ENCODE measurements around the gene CLIP3.
A peak's percentile ranks its signal among the peaks of the same experiment; 100 is the strongest.
"Not testable (repeated sequence)": the region's sequence is repeated elsewhere in the genome, so short reads cannot be mapped to it uniquely, and the experiment has no call there.

The CLIP3 gene

DNA sequence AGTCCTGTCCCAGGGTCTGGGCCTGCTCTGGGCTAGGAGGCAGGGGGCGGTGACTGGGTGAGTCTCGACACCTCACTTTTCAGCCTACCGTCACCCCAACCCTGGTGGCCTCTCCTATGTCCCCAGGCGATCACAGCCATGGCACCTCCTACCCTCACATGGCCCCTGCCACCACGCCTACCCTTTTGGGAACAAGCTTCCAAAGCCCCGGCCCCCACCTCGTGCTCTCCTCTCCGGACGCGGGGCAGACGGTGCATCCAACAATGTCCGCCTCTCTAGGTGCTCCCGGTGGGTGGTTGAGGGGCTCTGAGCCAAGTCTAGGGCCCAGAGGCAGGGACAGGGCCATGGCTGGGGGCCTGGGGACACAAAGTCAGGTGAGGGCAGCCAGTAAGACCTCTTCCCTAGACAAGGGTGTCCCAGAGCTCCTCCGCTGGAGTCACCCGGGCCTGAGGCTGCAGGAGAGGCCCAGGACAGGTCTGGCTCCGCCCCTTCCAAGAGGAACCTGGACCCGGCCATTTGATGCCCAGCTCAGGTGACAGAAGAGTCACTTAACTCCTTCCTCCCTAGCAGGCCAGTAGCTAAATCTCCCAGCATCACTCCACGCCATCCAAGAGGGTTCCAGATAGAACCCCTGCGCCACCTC lies 24.2 kb downstream of the CLIP3 start, which contains the start of gene SYNE4:
Gene SYNE4, minus strand, starts transcription at position 478 of the 643 bp plus-strand sequence. Its CDS starts 132 bp downstream, at position 346.
- no peak for DNase-seq (ENCODE audit: low spot score)

DNA sequence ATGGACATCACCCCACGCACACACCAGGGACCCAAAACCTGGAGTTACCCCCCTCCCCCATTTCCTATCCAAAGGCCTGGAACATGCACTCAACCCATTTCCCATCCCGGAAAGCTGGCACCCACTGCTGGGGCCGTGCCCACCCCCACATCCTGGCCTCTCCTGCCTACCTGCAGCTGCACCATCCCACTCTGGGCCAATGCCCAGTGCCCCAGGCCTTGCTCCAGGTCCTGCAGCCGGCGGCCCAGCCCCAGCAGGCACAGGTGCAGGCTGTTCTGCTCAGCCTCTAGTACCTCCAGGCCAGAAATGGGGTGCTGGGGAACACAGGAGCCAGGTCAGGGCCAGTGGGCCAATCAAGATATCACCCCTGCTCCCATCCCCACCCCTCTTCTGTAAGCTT lies 25.7 kb downstream of the CLIP3 start:
- no peak for DNase-seq (ENCODE audit: low spot score)

DNA sequence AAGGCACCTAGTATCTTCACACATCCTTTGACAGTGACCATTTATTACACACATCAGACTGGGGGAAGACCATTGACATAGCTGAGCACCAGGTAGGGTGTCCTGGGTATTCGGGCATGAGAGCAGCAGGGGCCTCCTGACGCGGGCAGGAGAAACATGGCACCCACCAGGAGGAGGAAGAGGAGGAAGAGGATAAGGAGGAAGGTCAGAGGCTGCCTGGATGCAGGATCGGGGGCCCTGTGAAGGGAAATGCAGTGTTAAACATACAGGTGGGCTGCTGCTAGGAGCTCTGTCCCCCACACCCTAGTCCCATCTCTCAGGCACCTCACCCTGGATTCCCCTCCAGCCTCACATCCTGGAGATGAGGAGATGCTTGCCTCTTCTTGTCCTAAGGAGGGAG lies 29.4 kb downstream of the CLIP3 start:
- DNase-seq (ENCODE audit: low spot score) = no peak

DNA sequence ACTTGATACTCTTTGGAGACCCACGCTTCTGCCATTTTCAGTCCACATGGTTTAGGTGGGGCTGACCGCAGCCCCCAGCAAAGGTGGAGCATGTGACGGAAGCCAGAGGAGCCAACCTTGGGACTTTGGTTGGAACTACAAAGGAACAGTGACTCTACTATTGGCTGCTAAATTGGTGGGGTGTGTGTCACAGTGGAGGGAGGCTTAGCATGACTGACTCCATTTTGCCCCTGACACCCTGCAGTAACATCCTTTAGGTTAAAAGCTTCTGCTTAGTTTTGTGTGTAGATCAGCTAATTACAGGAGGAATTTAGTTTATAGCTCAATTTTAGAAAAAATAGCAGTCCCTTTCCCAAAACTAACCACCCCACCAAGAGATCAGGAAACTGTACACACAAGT lies 31.1 kb downstream of the CLIP3 start:
- DNase-seq (ENCODE audit: low spot score) = no peak

DNA sequence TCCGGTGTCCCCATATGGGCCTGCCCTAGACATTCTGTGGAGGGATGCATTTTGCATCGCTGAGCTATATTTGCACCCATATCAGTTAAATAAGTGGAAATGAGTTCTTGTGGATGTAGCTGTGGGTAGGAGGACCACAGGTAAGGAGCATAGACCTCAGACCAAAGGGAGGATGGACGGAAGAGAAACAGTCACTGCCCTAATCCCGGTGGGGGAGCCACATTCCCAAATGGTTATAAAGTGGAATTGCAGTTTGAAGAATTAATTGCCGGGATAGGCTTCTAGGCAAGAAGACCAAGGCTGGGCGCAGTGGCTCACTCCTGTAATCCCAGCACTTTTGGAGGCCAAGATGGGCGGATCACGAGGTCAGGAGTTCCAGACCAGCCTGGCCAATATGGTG lies 35.9 kb downstream of the CLIP3 start:
- no peak for DNase-seq (ENCODE audit: low spot score)

DNA sequence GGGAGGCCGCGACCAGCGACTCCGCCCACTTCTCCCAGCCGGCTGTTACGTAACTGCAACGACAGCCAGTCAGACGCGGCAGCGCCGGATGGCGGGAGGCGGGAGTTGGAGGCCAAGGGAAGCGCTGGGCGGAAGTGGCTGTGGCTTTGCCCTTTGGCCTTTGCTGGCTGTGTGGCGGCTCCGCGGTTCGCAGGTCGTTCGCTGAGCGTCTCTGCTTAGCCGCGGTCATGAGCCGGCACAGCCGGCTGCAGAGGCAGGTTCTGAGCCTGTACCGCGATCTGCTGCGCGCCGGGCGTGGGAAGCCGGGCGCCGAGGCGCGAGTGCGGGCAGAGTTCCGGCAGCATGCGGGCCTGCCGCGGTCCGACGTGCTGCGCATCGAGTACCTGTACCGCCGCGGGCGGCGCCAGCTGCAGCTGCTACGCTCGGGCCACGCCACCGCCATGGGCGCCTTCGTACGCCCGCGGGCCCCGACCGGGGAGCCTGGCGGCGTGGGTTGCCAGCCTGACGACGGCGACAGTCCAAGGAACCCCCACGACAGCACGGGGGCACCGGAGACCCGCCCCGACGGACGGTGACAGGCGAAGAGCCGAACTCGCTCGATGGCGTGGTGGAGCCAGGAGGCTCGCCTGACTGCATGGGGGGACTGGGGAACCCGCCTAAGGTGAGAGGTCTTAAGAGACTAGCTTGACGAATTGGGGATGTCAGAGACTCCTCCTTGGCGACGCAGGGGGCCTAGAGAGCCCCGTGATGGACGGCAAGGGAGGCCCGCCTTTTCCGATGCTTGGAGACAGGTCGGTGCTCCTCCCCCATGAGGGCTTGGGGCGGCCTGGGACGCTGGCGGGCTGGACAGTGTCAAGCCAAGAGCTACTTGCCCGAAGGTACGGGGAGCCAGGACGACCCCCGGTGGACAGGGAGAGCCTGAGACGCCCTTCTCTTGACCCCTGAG lies 37.4 kb downstream of the CLIP3 start, which contains the start of gene SDHAF1:
Gene SDHAF1, plus strand, starts transcription at position 141 of the 946 bp plus-strand sequence. Its CDS starts 87 bp downstream, at position 228.
- DNase-seq (ENCODE audit: low spot score) = peak; percentile 95

DNA sequence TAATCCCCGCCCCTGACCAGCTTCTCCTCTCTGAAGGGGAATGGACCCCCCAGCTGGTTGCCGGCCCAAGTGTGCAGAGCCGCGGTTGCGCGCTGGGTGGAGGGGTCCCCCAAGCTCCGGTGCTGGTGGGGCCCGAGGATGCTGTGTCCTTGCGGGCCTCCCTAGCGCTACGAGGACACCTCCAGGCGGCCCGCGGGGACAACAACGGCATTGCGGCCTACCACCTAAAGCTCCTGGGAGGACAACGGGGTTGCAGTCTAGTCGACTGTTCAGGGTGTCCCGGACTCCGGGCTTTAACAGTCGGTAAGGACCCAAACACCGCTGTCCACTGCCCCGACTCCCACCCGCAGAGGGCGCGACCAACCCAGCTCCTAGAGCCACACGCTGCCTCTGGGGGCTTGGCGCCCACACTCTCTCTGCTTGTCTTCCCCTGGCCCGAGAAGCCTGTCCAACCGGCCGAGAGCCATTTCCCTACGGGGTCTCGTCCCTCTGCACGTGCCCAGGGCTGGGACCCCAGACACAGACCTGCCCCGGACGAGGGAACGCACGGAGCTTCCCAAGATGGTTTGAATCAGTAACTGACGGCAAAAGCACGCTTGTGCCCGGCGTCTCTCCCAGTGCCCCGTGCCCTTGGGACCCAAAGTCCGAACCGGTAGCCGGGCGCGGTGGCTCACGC lies 38.6 kb downstream of the CLIP3 start:
- no peak for DNase-seq (ENCODE audit: low spot score)

DNA sequence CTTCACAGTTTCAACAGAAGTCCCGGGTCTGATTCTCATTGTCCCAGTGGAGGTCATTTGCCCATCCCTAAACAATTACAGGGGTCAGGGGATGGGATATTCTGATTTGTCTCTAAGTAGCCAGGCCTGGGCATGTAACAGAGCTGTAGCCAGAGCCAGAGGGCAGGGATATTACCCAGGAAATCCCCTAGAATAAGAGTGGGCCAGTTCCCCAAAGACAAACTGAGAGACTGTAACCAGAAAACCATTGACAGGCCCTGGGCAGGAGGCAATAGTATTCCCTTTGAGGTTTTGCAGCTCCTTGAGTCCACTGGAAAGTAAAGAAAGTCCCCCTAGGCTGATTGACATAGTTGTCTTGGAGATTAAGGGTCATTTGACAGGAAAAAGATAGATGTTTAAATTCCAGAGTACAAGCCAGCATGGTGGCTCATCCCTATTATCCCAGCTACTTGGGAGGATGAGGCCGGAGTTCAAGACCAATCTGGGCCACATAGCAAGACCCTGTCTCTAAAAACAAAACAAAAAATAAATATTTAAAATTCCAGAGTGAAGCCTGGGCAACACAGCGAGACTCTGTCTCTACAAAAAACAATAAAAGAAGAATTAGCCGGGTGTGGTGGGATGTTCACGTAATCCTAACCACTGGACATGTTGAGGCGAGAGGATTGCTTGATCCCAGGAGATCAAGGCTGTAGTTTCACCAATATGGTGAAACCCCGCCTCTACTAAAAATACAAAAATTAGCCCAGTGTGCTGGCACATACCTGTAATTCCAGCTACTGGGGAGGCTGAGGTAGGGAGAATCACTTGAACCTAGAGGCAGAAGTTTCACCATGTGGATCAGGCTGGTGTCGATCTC lies 39.5 kb downstream of the CLIP3 start:
- no peak for DNase-seq (ENCODE audit: low spot score)

DNA sequence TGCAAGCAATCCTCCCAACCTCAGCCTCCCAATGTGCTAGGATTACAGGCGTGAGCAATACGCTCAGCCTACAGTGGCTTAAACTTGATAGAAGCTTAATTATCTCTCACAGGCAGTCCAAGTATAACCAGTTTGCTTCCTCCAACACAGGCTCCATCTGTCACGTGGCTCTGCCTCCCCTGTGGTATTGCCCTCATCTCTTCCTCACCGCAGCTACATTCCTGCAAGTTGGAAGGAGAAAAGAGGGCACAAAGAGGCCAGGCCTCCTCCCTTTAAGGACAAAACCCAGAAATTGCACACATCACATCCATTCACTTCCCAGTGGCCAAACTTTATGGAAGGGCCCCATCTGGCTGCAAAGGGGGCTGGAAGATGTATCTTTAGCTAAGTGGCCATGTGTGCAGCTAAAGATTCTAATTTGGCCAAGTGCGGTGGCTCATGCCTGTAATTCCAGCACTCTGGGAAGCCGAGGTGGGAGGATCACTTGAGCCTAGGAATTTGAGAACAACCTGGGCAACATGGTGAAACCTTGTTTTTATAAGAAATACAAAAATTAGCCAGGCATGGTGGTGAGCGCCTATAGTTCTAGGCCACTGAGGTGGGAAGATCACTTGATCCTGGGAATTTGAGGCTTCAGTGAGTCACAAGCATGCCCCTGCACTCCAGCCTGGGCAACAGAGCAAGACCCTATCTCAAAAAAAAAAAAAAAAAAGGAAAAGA lies 40.8 kb downstream of the CLIP3 start:
- no peak for DNase-seq (ENCODE audit: low spot score)

DNA sequence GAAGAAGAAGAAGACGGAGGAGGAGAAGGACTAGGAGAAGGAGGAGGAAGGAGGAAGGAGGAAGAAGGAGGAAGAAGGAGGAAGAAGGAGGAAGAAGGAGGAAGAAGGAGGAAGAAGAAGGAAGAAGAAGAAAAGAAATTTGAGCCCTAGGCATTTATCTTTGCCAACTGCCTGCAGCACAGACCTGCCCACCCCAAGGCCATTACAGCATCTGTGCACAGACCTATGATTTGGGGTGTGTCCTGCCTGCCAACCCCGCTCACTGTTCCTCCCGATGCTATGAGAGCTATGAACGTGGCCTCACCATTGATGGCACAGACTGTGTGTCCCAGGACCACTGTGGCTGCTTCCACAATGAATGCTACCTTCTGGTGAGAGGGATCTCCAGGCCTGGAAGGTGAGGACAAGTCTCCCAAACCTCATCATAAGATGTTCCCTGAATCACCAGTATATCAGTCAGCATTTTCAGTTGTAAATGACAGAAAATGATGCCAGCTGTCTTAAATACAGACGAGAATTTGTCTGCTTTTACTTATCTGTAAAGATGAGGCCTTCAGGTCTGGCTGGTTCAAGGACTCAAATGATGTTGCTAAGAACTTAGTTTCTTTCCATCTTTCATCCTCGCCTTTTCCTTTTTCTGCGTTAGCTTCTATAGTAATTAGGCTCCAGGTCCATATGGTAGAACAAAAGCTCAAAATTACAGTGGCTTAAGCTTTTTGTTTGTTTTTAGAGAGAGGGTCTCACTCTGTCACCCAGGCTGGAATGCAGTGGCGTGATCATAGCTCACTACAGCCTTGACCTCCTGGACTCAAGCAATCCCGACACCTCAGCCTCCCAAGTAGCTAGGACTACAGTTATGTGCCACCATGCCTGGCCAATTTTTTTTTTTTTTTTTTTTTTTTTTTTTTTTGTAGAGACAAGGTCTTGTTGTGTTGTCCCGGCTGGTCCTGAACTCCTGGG lies 41.6 kb downstream of the CLIP3 start:
- no peak for DNase-seq (ENCODE audit: low spot score)

DNA sequence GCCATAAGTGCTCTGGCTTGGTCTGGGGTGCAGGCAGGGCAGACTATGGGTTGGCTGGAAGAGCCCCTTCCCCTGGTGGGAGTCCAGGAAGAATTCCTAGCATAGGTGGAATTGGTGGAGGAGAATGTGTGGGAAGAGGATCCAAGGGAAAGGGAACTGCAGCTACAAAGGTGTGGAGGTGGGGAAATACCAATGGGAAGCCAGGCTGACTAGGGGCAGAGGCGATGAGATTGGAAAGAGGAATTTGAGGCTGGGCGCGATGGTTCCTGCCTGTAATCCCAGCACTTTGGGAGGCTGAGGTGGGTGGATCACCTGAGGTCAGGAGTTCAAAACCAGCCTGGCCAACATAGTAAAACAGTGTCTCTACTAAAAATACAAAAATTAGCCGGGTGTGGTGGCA lies 42.5 kb downstream of the CLIP3 start:
- no peak for DNase-seq (ENCODE audit: low spot score)

DNA sequence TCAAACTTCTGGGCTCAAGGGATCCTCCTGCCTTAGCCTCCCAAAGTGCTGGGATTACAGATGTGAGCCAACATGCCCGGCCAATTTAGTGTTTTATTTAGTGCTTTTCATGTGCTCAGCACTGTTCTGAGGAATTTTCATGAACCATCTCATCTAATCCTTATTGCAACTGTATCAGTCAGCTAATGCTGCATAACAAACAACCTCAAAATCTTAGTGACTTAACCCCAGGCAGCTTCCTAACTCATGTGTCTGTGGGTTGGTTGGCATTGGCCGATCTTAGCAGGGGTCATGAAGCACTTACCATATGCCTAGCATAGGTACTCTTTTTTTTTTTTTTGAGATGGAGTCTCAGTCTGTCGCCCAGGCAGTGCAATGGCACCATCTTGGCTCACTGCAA lies 43.8 kb downstream of the CLIP3 start:
- no peak for DNase-seq (ENCODE audit: low spot score)

DNA sequence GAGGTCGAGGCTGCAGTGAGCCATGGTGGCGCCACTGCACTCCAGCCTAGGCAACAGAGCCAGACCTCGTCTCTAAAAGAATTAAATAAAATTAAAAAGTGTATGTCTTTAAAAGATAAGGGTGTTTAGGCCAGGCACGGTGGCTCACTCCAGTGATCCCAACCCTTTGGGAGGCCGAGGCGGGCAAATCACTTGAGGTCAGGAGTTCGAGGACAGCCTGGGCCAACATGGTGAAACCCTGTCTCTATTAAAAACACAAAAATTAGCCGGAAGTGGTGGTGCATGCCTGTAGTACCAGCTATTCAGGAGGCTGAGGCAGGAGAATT lies 45.1 kb downstream of the CLIP3 start:
- no peak for DNase-seq (ENCODE audit: low spot score)

DNA sequence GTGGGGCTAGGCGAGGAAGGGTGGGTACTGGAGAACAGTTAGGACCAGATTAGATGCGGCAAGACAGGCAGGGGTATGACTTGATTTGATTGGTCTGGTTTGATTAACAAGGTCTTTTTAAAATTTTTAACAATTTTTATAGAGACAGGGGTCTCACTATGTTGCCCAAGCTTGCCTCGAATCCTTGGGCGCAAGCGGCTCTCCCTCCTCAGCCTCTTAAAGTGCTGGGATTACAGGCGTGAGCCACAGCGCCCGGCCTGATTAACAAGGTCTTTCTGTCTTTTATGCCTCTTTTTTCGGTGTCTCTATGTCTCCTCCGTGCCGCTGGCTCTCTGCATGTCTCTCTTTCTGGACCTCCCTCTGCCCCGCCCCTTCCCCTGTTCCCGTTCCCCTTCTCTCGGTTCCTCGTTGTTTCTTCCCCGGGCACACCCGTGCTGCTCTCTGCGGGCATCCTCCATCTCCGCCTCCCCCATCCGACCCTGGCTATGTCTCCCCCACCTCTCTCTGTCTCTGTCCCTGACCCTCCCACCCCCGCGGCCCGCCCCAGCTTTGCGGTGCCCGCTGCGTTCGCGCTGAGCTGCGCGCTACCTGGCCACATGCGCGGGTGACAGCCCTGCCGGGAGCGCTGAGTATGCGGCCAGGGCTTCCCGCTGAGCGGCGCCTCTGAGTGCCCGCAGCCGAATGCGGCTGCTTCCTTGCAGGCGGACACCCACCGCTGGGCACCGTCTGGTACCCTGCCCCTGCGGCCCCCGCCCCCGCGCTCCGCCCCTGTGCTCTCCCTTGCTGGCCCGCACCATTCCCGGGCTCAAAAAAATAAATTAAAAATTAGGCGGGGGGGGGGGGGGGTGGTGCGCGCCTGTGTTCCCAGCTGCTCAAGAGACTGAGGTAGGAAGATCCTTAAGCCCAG lies 45.8 kb downstream of the CLIP3 start:
- DNase-seq (ENCODE audit: low spot score) = no peak

DNA sequence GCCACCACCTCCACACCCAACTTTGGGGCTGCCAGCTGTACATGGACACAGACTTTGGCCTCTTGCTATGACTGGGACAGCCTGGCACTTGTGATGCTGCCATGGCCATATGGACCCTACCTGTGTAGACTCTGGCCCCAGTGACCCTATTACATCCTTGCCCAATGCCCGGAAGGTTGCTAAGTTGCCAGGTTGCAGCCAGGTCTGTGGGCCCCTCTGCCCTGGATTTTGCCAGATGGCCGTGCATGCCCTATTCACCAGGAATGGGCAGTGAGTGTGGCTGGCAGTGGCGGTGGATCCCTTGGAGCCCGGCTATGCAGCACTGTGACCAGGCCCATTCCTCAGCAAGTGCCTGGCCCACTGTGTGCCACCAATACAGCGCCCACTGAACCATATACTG lies 46.6 kb downstream of the CLIP3 start:
- DNase-seq (ENCODE audit: low spot score) = no peak

DNA sequence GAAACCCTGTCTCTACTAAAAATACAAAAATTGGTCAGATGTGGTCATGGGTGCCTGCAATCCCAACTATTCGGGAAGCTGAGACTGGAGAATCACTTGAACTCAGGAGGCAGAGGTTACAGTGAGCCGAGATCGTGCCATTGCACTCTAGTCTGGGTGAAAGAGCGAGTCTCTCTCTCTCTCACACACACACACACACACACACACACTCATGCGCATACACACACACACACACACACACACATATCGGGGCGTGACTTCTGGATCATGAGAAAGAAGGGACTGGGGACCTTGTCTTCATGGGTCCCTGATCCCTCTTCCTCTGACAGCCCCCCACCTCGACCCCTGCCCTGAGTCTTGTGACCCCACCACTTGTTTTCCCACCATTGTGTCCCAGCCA lies 49.5 kb downstream of the CLIP3 start:
- no peak for DNase-seq (ENCODE audit: low spot score)

DNA sequence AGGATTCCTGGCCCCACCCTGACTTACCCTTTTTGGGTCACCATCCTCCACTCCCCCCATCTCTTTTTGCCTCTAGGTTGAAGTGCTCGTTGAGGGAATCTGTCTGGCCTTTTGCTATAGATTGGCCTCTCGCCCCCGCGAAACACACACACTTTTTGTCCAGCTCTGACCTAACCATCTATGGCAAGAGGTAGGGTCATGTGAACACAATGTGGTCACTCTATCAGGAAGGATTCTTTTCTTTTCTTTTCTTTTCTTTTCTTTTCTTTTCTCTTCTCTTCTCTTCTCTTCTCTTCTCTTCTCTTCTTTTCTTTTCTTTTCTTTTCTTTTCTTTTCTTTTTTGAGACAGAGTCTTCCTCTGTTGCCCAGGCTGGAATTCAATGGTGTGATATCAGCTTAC lies 51.7 kb downstream of the CLIP3 start:
- DNase-seq (ENCODE audit: low spot score) = not testable (repeated sequence)

DNA sequence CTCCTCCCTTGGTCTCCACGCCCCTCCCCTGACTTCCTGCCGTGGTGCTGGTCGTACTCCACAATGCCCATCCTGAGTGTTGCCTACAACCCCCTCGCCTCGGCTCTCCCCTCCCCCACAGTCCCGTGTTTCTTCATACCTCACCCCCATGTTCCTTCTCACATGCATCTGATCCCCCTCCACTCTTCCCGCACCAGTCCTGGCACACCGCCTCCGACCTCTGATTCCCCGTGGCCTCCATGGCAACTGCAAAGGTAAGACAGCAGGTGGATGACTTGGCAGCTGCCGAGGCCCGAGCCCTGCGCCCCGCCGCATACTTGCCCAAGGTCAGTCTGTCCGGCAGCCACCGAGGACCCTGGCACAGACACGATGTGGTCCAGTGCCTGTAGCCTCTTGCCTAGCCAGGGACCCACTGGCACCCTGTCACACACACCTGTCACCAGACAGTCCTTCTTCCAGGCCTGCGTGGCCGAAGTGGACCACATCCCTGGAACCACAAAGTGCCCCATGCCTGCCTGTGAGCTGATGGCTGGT lies 53.8 kb downstream of the CLIP3 start:
- DNase-seq (ENCODE audit: low spot score) = no peak

DNA sequence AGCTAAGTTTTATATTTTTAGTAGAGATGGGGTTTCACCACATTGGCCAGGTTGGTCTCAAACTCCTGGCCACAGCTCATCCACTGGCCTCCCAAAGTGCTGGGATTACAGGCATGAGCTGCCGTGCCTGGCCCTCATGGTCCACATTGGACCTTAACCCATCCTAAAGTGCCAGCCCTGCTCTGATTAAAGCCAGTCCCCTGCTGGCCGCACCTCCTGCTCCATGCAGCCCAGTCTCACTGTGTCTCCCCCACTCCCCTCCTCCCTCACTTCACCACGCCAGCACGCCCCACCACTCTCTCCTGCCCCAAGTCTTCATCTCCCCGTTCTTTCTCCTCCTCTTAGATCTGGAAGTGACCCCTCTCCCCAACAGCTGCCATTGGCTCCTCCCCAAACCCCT lies 54.4 kb downstream of the CLIP3 start:
- no peak for DNase-seq (ENCODE audit: low spot score)
